ENCODE results near the gene LRRC39. TPM values are rescaled to one million over a fixed set of nuclear protein-coding genes. Genes with fewer than 3 reads are reported as not detected.
A peak's percentile ranks its signal among the peaks of the same experiment; 100 is the strongest.

LRRC39 gene
- total RNA-seq, 6 experiments from 2014 or later = 0.10 to 0.39 (median 0.26) TPM; not detected in 2

GRCh38 chr1:100130552-100131077, 47.4 kb downstream of the LRRC39 start:
- Histone ChIP-seq H3K4me3 (no peak overlapping the region), H3K27me3 (no peaks in the 10 kb centered on the region), H3K4me1 (peaks cover 0 to 25% (median 0%) of the 10 kb centered on the region in 4 donors), H3K27ac (peak overlapping the region in 1 of 3 donors; percentile 19), H3K9me3 (no peaks in the 10 kb centered on the region), H3K36me3 (no peaks in the 10 kb centered on the region)
- ATAC-seq (peak; percentile 39 to 57 (median 47)), DNase-seq (no peak)
- intact Hi-C loops (cut with DNase I) = no loop called here
- TF ChIP-seq CTCF (IDR thresholded peaks at IDR 0.05) (no peak), POLR2A (IDR thresholded peaks at IDR 0.05) (no peak)
- 12% methylated on average over 5 of the region's 5 CpGs for WGBS (ENCODE audit: insufficient coverage, low coverage, low lambda C conversion rate, missing lambda C conversion rate)

GRCh38 chr1:100127226-100127625, 50.8 kb downstream of the LRRC39 start:
- H3K27me3 ChIP-seq = no peaks in the 10 kb centered on the region
- 76% methylated on average over 1 of the region's 1 CpG for WGBS (ENCODE audit: insufficient coverage, low coverage, low lambda C conversion rate, missing lambda C conversion rate)
- ATAC-seq = no peak
- no peak overlapping the region for H3K4me3 ChIP-seq
- no peak for DNase-seq
- H3K4me1 ChIP-seq = peaks cover 0 to 17% (median 0%) of the 10 kb centered on the region in 4 donors
- H3K36me3 ChIP-seq = no peaks in the 10 kb centered on the region
- intact Hi-C loops (cut with DNase I) = no loop called here
- no peak overlapping the region for H3K27ac ChIP-seq
- no peaks in the 10 kb centered on the region for H3K9me3 ChIP-seq
- no peak for TF ChIP-seq POLR2A (IDR thresholded peaks at IDR 0.05)
- TF ChIP-seq CTCF (IDR thresholded peaks at IDR 0.05) = no peak

- Histone ChIP-seq H3K4me3 (no peak overlapping the region), H3K4me1 (no peaks in the 10 kb centered on the region), H3K27me3 (no peaks in the 10 kb centered on the region), H3K27ac (no peak overlapping the region), H3K36me3 (no peaks in the 10 kb centered on the region), H3K9me3 (no peaks in the 10 kb centered on the region)
- ATAC-seq = no peak
- 94% methylated on average over 1 of the region's 1 CpG for WGBS (ENCODE audit: insufficient coverage, low coverage, low lambda C conversion rate, missing lambda C conversion rate)
- TF ChIP-seq CTCF (IDR thresholded peaks at IDR 0.05) (no peak), POLR2A (IDR thresholded peaks at IDR 0.05) (no peak)
- intact Hi-C loops (cut with DNase I) = no loop called here
- DNase-seq = no peak
Observed at GRCh38 chr1:100122177-100122576, 55.9 kb downstream of the LRRC39 start.

- no peak for ATAC-seq
- no peak for DNase-seq
- Histone ChIP-seq H3K4me1 (no peaks in the 10 kb centered on the region), H3K27ac (no peak overlapping the region), H3K4me3 (no peak overlapping the region), H3K9me3 (no peaks in the 10 kb centered on the region), H3K27me3 (no peaks in the 10 kb centered on the region), H3K36me3 (no peaks in the 10 kb centered on the region)
- 95% methylated on average over 4 of the region's 4 CpGs for WGBS (ENCODE audit: insufficient coverage, low coverage, low lambda C conversion rate, missing lambda C conversion rate)
- TF ChIP-seq CTCF (IDR thresholded peaks at IDR 0.05) = no peak
- no peak for TF ChIP-seq POLR2A (IDR thresholded peaks at IDR 0.05)
- intact Hi-C loops (cut with DNase I) = no loop called here
Observed at GRCh38 chr1:100115524-100115923, 62.5 kb downstream of the LRRC39 start.

GRCh38 chr1:100109554-100110066, 68.4 kb downstream of the LRRC39 start:
- no peak for ATAC-seq
- intact Hi-C loops (cut with DNase I) = no loop called here
- Histone ChIP-seq H3K27me3 (no peaks in the 10 kb centered on the region), H3K4me1 (no peaks in the 10 kb centered on the region), H3K4me3 (no peak overlapping the region), H3K36me3 (no peaks in the 10 kb centered on the region), H3K27ac (no peak overlapping the region), H3K9me3 (no peaks in the 10 kb centered on the region)
- DNase-seq = no peak
- no peak for TF ChIP-seq POLR2A (IDR thresholded peaks at IDR 0.05)
- no peak for TF ChIP-seq CTCF (IDR thresholded peaks at IDR 0.05)
